ENCODE results near the gene GLS. TPM values are rescaled to one million over a fixed set of nuclear protein-coding genes. Genes with fewer than 3 reads are reported as not detected.

The GLS gene
- total and polyA plus RNA-seq, 9 of the 15 experiments (the other 6 are each of a cell fraction or from before 2014, with no cell fraction given) = 13.7 to 77.5 (median 48.2) TPM

GRCh38 chr2:190979906-190980629 is 99.4 kb downstream of the GLS start:
- no peaks in the 10 kb centered on the region for H3K9me1 ChIP-seq (ENCODE audit: control insufficient read depth, insufficient read depth, low read length)
- no peak for DNase-seq (ENCODE audit: extremely low read depth in 1 of 4, low spot score in 3 of 4)
- no peak for FAIRE-seq
- no peak overlapping the region for H3K4me3 ChIP-seq
- H2AFZ ChIP-seq (ENCODE audit: low read depth, low read length) = no peak overlapping the region
- WGBS (ENCODE audit: insufficient coverage, low coverage, missing lambda C conversion rate) = 87% methylated on average over 10 of the region's 14 CpGs
- no TSS peak for BruUV-seq (replicated peaks)
- in situ Hi-C loops (cut with MboI) = no loop called here
- peaks cover 91% of the 10 kb centered on the region; the same call in 2 of the 3 replicates for H3K36me3 ChIP-seq (ENCODE audit: control insufficient read depth, insufficient read depth, low read length)
- no peaks in the 10 kb centered on the region for H3K9me3 ChIP-seq (replicated peaks; ENCODE audit: control insufficient read depth, insufficient read depth, low read depth, low read length)
- intact Hi-C loops (cut with micrococcal nuclease) = no loop called here
- CTCF ChIA-PET (ENCODE audit: low intra/inter-chr PET ratio) = no interaction called here
- H3K4me2 ChIP-seq (ENCODE audit: insufficient read depth, low read length) = no peak overlapping the region
- no peaks in the 10 kb centered on the region for H3K27me3 ChIP-seq (ENCODE audit: control insufficient read depth in 2 of 2, insufficient read depth in 2 of 2, low read length in 2 of 2)
- no peak for ATAC-seq
- H3K27ac ChIP-seq (ENCODE audit: extremely low read depth, low read depth, low read length) = no peak overlapping the region
- POLR2A ChIA-PET = no interaction called here
- H3K9ac ChIP-seq (ENCODE audit: insufficient read depth in 1 of 2, low read depth in 2 of 2, low read length in 2 of 2) = no peak overlapping the region
- no peaks in the 10 kb centered on the region for H4K20me1 ChIP-seq (replicated peaks; ENCODE audit: control insufficient read depth, insufficient read depth, low read length)
- TF ChIP-seq ZNF212 (CRISPR knock-in tag; IDR thresholded peaks at IDR 0.05) = no peak
- no peak for TF ChIP-seq TCF3 (CRISPR knock-in tag; IDR thresholded peaks at IDR 0.05)
- TF ChIP-seq TEAD2 (tag; IDR thresholded peaks at IDR 0.05) = no peak
- TF ChIP-seq THRAP3 (IDR thresholded peaks at IDR 0.05; ENCODE audit: borderline replicate concordance) = no peak
- no peak for TF ChIP-seq LARP7 (IDR thresholded peaks at IDR 0.05)
- no peaks in the 10 kb centered on the region for H3K4me1 ChIP-seq (replicated peaks in 1 of 2; ENCODE audit: control insufficient read depth in 2 of 2, insufficient read depth in 2 of 2, low read length in 2 of 2)
- H3K79me2 ChIP-seq (ENCODE audit: control insufficient read depth, insufficient read depth, low read length) = no peaks in the 10 kb centered on the region

GRCh38 chr2:190980630-190981209 is 100.1 kb downstream of the GLS start:
- H3K27me3 ChIP-seq (ENCODE audit: control insufficient read depth in 2 of 2, insufficient read depth in 2 of 2, low read length in 2 of 2) = no peaks in the 10 kb centered on the region
- no peaks in the 10 kb centered on the region for H4K20me1 ChIP-seq (replicated peaks; ENCODE audit: control insufficient read depth, insufficient read depth, low read length)
- H3K4me2 ChIP-seq (ENCODE audit: insufficient read depth, low read length) = no peak overlapping the region
- BruUV-seq (replicated peaks) = no TSS peak
- intact Hi-C loops (cut with micrococcal nuclease) = no loop called here
- DNase-seq (ENCODE audit: extremely low read depth in 1 of 4, low spot score in 3 of 4) = no peak
- no peak overlapping the region for H3K9ac ChIP-seq (ENCODE audit: insufficient read depth in 1 of 2, low read depth in 2 of 2, low read length in 2 of 2)
- no peak overlapping the region for H3K4me3 ChIP-seq
- H3K4me1 ChIP-seq (replicated peaks in 1 of 2; ENCODE audit: control insufficient read depth in 2 of 2, insufficient read depth in 2 of 2, low read length in 2 of 2) = no peaks in the 10 kb centered on the region
- peaks cover 91% of the 10 kb centered on the region; the same call in 2 of the 3 replicates for H3K36me3 ChIP-seq (ENCODE audit: control insufficient read depth, insufficient read depth, low read length)
- H3K9me3 ChIP-seq (replicated peaks; ENCODE audit: control insufficient read depth, insufficient read depth, low read depth, low read length) = no peaks in the 10 kb centered on the region
- H3K9me1 ChIP-seq (ENCODE audit: control insufficient read depth, insufficient read depth, low read length) = no peaks in the 10 kb centered on the region
- no peaks in the 10 kb centered on the region for H3K79me2 ChIP-seq (ENCODE audit: control insufficient read depth, insufficient read depth, low read length)
- ChIA-PET POLR2A (no interaction called here), CTCF (ENCODE audit: low intra/inter-chr PET ratio) (no interaction called here)
- H2AFZ ChIP-seq (ENCODE audit: low read depth, low read length) = no peak overlapping the region
- WGBS (ENCODE audit: insufficient coverage, low coverage, missing lambda C conversion rate) = 92% methylated on average over 8 of the region's 10 CpGs
- FAIRE-seq = no peak
- no peak for ATAC-seq
- in situ Hi-C loops (cut with MboI) = no loop called here
- H3K27ac ChIP-seq (ENCODE audit: extremely low read depth, low read depth, low read length) = no peak overlapping the region
- TF ChIP-seq EGR1 (conservative IDR thresholded peaks at IDR 0.05) (no peak), MED1 (CRISPR knock-in tag; IDR thresholded peaks at IDR 0.05; ENCODE audit: borderline replicate concordance) (no peak), CXXC5 (CRISPR knock-in tag; IDR thresholded peaks at IDR 0.05) (no peak), MAX (CRISPR knock-in tag; IDR thresholded peaks at IDR 0.05) (no peak), TFAM (CRISPR knock-in tag; conservative IDR thresholded peaks at IDR 0.05) (no peak), SMC3 (conservative IDR thresholded peaks at IDR 0.05; ENCODE audit: insufficient read depth, low read depth, low read length) (no peak), CBFB (CRISPR knock-in tag; IDR thresholded peaks at IDR 0.05) (no peak), ZNF764 (CRISPR knock-in tag; IDR thresholded peaks at IDR 0.05; ENCODE audit: low read depth) (no peak)

All from K562 (cell line).